Endothelial cell of coronary artery (primary cell): ENCODE results near the gene ISOC1. TPM values are rescaled to one million over a fixed set of nuclear protein-coding genes. Genes with fewer than 3 reads are reported as not detected.

Source experiments
- total RNA-seq: library from RNA; depleted of rRNA; stranded (reverse); fragments of >200 nt; gene quantifications from 2 replicates; pipeline ENCODE4 v1.2.3, GENCODE V29; 2014

The ISOC1 gene
- total RNA-seq, result 12.2 and 15.8 TPM in 2 replicates

DNA sequence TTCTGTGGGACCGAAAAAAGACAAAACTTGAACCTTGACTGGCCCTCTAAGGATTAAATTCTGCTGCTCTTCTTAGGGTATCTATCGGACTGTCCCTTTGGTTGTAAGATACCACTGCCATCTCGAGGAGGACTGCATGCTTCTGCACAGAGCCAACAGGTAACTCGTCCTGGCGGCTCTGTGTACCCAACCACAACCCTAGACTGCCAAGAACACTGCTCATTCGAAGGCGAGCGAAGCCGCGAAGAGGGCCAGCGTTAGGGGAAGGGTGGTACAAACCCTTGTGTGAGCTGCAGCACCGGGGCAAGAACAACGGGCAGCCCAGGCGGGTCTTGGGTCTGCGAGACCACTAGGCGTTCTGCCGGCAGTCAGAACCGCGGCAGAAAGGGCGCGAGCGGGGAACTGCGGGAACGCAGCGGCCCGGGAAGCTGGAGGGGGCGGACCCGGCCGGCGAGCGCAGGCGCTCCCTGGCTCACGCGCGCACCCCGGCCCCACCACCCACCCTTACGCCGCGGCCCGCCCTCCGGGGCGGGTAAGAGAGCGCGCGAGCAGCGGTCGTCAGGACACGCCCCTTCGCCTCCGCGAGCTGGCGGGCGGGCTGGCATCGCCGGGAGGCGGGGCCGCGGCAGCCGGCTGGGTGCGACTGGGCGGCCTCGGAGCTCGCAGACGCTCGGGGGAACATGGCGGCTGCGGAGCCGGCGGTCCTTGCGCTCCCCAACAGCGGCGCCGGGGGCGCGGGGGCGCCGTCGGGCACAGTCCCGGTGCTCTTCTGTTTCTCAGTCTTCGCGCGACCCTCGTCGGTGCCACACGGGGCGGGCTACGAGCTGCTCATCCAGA, at the start of gene ISOC1:
TSS of gene ISOC1 (plus strand) at position 663 of the 837 bp plus-strand sequence. CDS start at position 681, 18 bp downstream.

Other genes starting within 250 kb of the ISOC1 start
- 0.09 TPM in 1 of 2 replicates, not detected in the other for gene SLC27A6, start 129.3 kb upstream of the ISOC1 start, total RNA-seq